Heart left ventricle (tissue), 13 donors: ENCODE measurements around the gene ABCD1.

Experiments
- CTCF ChIP-seq, 12 donors: fragments of 200-600 bp; sonication (generic) in 4 of 12; IDR thresholded peaks; one replicate each; pipeline versions ENCODE4 v1.5.0 to v1.8.0; 2018 to 2022; ENCODE audit warnings: antibody characterized with exemption in 12 of 12, mild to moderate bottlenecking in 5 of 12
- POLR2A ChIP-seq, 2 donors: fragments of 450-650 bp; IDR thresholded peaks; one replicate each; pipeline ENCODE4 v1.6.1; 2017; ENCODE audit warnings: antibody characterized with exemption in 2 of 2, mild to moderate bottlenecking in 2 of 2, moderate library complexity in 2 of 2
- donor health status: ischemic (EF 13 %, LVEDD 7.1; RV severe dilation, severe dysfunction).
- donor health status: DM: no; HTN: yes; CAD: no.
- donor health status: DM: no; HTN: no; CAD: no.
- donor health status: ischemic (EF 25% LVEDD 6.9; RV normal size, moderate dysfunction).
- donor health status: ischemic (EF 25% LVEDD 5.7; RV mildly dilated, moderate dysfunction).
- donor health status: ischemic (EF 35%, LVEDD 5.7; RV mildly dilated, moderate dysfunction).
- donor health status: nonischemic (EF 11% LVEDD 7.7; RV severe dilation, severe dysfunction).
- donor health status: DM: yes; HTN: yes; CAD: no.
- donor health status: PGD.
- donor health status: ischemic (EF 29% LVEDD 5.4; RV normal size, mild dysfunction).
- donor health status: nonischemic (EF 23%, LVEDD 6.1; RV moderate dilation, normal function).

DNA sequence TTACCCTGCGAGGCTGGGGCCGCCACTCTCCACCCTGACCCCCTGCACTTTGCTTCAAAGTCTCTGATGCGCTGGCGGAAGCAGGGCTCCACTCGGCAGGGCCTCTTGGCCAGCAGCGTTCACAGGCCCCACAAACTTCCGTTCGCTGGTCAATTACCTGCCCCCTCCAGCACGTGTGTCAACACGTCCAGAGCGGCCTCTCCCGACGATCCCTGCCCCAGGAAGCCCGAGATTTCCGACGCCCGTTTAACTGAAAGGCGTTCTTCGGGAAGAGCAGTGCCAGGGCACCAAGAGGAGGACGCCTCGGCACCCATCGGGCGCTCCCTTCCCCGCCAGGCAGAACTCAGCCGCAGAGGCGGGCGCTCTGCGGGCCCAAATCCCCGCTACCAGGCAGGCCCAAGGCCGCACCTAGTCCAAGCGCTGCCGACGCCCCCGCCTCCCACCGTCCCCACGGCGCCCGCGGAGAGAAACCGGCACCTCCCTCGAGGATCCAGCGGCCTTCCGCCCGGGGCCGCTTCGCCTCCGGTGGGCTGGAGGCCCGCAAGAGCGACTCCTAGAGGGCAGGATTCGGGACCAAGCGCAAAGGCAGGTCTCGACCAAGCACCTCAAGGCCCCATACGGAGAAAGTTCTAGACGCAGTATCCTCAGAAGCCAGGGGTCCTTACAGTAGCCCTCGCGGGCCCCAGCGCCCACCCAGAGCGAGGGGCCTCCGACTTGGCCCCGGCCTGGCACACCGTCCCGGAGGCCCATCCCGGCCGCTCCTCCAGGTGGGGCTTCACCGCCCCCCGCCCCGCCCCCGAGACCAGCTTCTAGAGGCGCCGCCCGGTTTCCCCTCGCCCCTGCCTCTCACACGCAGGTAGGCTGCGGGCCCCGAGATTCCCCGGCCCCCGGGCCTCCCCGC is 1.1 kb upstream of the ABCD1 start:
- TF ChIP-seq CTCF (IDR thresholded peaks at IDR 0.05) (peak in 7 of 12 donors; percentile 9 to 50 (median 26)), POLR2A (IDR thresholded peaks at IDR 0.05) (no peak)
